Activated naive CD8-positive, alpha-beta T cell treated with anti-CD3 and anti-CD28 coated beads, Interleukin-2, amount 50 U/mL, for 24 hours (primary cell): ENCODE measurements around the gene ZRANB2.

Source experiments
- ATAC-seq: fragments of 150-1000 bp; cut with Tn5 transposase; one replicate; pipeline ENCODE4 v1.10.0; 2021
- DNase-seq: peaks from one replicate; pipeline ENCODE4 v3.0.0; 2021
- H3K27ac Mint-ChIP-seq: one replicate; pipeline ENCODE4 v1.8.0; 2021; ENCODE audit warnings: mild to moderate bottlenecking, mixed read lengths
- H3K27me3 Mint-ChIP-seq: one replicate; pipeline ENCODE4 v1.8.0; 2021; ENCODE audit warnings: mixed read lengths
- H3K36me3 Mint-ChIP-seq: one replicate; pipeline ENCODE4 v1.8.0; 2021; ENCODE audit warnings: low read depth, mixed read lengths
- H3K4me1 Mint-ChIP-seq: one replicate; pipeline ENCODE4 v1.8.0; 2021; ENCODE audit warnings: mixed read lengths
- H3K4me3 Mint-ChIP-seq: one replicate; pipeline ENCODE4 v1.8.0; 2021; ENCODE audit warnings: mild to moderate bottlenecking, moderate library complexity, mixed read lengths
- H3K9me3 Mint-ChIP-seq: one replicate; pipeline ENCODE4 v1.8.0; 2021; ENCODE audit warnings: mixed read lengths

ZRANB2 gene

GRCh38 chr1:71086331-71086730 is 5.5 kb upstream of the ZRANB2 start:
- Mint-ChIP-seq H3K27me3 (peaks cover 26% of the 10 kb centered on the region), H3K4me1 (peaks cover 6% of the 10 kb centered on the region), H3K36me3 (no peaks in the 10 kb centered on the region), H3K27ac (no peak overlapping the region), H3K9me3 (no peaks in the 10 kb centered on the region), H3K4me3 (no peak overlapping the region)
- DNase-seq: no peak
- ATAC-seq: no peak

GRCh38 chr1:71083271-71083670 is 2.4 kb upstream of the ZRANB2 start:
- no peak overlapping the region for H3K27ac Mint-ChIP-seq

GRCh38 chr1:71081697-71082080 is 854 bp upstream of the ZRANB2 start:
- peak overlapping the region; percentile 99 for H3K4me3 Mint-ChIP-seq
- H3K9me3 Mint-ChIP-seq: no peaks in the 10 kb centered on the region
- H3K36me3 Mint-ChIP-seq: peaks cover 17% of the 10 kb centered on the region
- ATAC-seq (no peak), DNase-seq (peak; percentile 4)
- H3K27me3 Mint-ChIP-seq: peaks cover 22% of the 10 kb centered on the region
- H3K27ac Mint-ChIP-seq: peak overlapping the region; percentile 97
- peaks cover 26% of the 10 kb centered on the region for H3K4me1 Mint-ChIP-seq

More at GRCh38 chr1:71083271-71083670, 2.4 kb upstream of the ZRANB2 start:
- no peak overlapping the region for H3K4me3 Mint-ChIP-seq
- DNase-seq (no peak), ATAC-seq (no peak)
- H3K27me3 Mint-ChIP-seq: peaks cover 25% of the 10 kb centered on the region
- peaks cover 18% of the 10 kb centered on the region for H3K4me1 Mint-ChIP-seq
- H3K36me3 Mint-ChIP-seq: peaks cover 11% of the 10 kb centered on the region
- H3K9me3 Mint-ChIP-seq: no peaks in the 10 kb centered on the region

GRCh38 chr1:71080230-71080738 is 551 bp downstream of the ZRANB2 start:
- Mint-ChIP-seq H3K4me3 (peak overlapping the region; percentile 99), H3K27me3 (peaks cover 19% of the 10 kb centered on the region), H3K4me1 (peaks cover 31% of the 10 kb centered on the region), H3K27ac (peak overlapping the region; percentile 97), H3K36me3 (peaks cover 30% of the 10 kb centered on the region), H3K9me3 (no peaks in the 10 kb centered on the region)
- DNase-seq (no peak), ATAC-seq (peak; percentile 18)

- Mint-ChIP-seq H3K36me3 (peaks cover 61% of the 10 kb centered on the region), H3K4me3 (no peak overlapping the region), H3K27me3 (no peaks in the 10 kb centered on the region), H3K27ac (peak overlapping the region; percentile 53), H3K9me3 (no peaks in the 10 kb centered on the region), H3K4me1 (peaks cover 37% of the 10 kb centered on the region)
- ATAC-seq (no peak), DNase-seq (no peak)
Measured at GRCh38 chr1:71074681-71075080, 6.2 kb downstream of the ZRANB2 start.

GRCh38 chr1:71072273-71072672 is 8.6 kb downstream of the ZRANB2 start:
- Mint-ChIP-seq H3K27ac (peak overlapping the region; percentile 38), H3K4me1 (peaks cover 23% of the 10 kb centered on the region), H3K36me3 (peaks cover 57% of the 10 kb centered on the region), H3K9me3 (no peaks in the 10 kb centered on the region), H3K27me3 (no peaks in the 10 kb centered on the region), H3K4me3 (no peak overlapping the region)
- ATAC-seq: no peak
- no peak for DNase-seq

GRCh38 chr1:71071720-71072119 is 9.1 kb downstream of the ZRANB2 start:
- H3K27me3 Mint-ChIP-seq: no peaks in the 10 kb centered on the region
- peak overlapping the region; percentile 0 for H3K27ac Mint-ChIP-seq
- no peaks in the 10 kb centered on the region for H3K9me3 Mint-ChIP-seq
- no peak overlapping the region for H3K4me3 Mint-ChIP-seq
- no peak for DNase-seq
- peaks cover 23% of the 10 kb centered on the region for H3K4me1 Mint-ChIP-seq
- ATAC-seq: no peak
- H3K36me3 Mint-ChIP-seq: peaks cover 59% of the 10 kb centered on the region

- H3K4me3 Mint-ChIP-seq: no peak overlapping the region
- H3K9me3 Mint-ChIP-seq: no peaks in the 10 kb centered on the region
- peaks cover 51% of the 10 kb centered on the region for H3K36me3 Mint-ChIP-seq
- no peak for ATAC-seq
- no peak overlapping the region for H3K27ac Mint-ChIP-seq
- no peaks in the 10 kb centered on the region for H3K27me3 Mint-ChIP-seq
- peaks cover 4% of the 10 kb centered on the region for H3K4me1 Mint-ChIP-seq
- DNase-seq: no peak
Measured at GRCh38 chr1:71068325-71069240, 12.3 kb downstream of the ZRANB2 start.

- no peaks in the 10 kb centered on the region for H3K9me3 Mint-ChIP-seq
- no peak overlapping the region for H3K4me3 Mint-ChIP-seq
- no peak for ATAC-seq
- H3K36me3 Mint-ChIP-seq: peaks cover 22% of the 10 kb centered on the region
- no peak for DNase-seq
- peaks cover 2% of the 10 kb centered on the region for H3K27me3 Mint-ChIP-seq
- no peak overlapping the region for H3K27ac Mint-ChIP-seq
- H3K4me1 Mint-ChIP-seq: peaks cover 6% of the 10 kb centered on the region
Measured at GRCh38 chr1:71054791-71055190, 26.0 kb downstream of the ZRANB2 start.

- peaks cover 19% of the 10 kb centered on the region for H3K36me3 Mint-ChIP-seq
- H3K27me3 Mint-ChIP-seq: peaks cover 5% of the 10 kb centered on the region
- H3K27ac Mint-ChIP-seq: no peak overlapping the region
- H3K4me3 Mint-ChIP-seq: no peak overlapping the region
- H3K9me3 Mint-ChIP-seq: no peaks in the 10 kb centered on the region
- DNase-seq (no peak), ATAC-seq (no peak)
- peaks cover 6% of the 10 kb centered on the region for H3K4me1 Mint-ChIP-seq
Measured at GRCh38 chr1:71054281-71054731, 26.5 kb downstream of the ZRANB2 start.

GRCh38 chr1:71053758-71054157 is 27.1 kb downstream of the ZRANB2 start:
- ATAC-seq: no peak
- H3K9me3 Mint-ChIP-seq: no peaks in the 10 kb centered on the region
- peaks cover 6% of the 10 kb centered on the region for H3K4me1 Mint-ChIP-seq
- H3K36me3 Mint-ChIP-seq: peaks cover 14% of the 10 kb centered on the region
- DNase-seq: no peak
- no peak overlapping the region for H3K4me3 Mint-ChIP-seq
- peaks cover 11% of the 10 kb centered on the region for H3K27me3 Mint-ChIP-seq
- no peak overlapping the region for H3K27ac Mint-ChIP-seq

- H3K36me3 Mint-ChIP-seq: peaks cover 11% of the 10 kb centered on the region
- no peak overlapping the region for H3K27ac Mint-ChIP-seq
Measured at GRCh38 chr1:71053146-71053545, 27.7 kb downstream of the ZRANB2 start.

GRCh38 chr1:71049951-71050598 is 30.8 kb downstream of the ZRANB2 start:
- ATAC-seq (peak; percentile 41), DNase-seq (no peak)
- H3K4me3 Mint-ChIP-seq: no peak overlapping the region
- H3K4me1 Mint-ChIP-seq: peaks cover 21% of the 10 kb centered on the region
- H3K27me3 Mint-ChIP-seq: peaks cover 40% of the 10 kb centered on the region
- H3K36me3 Mint-ChIP-seq: no peaks in the 10 kb centered on the region
- no peaks in the 10 kb centered on the region for H3K9me3 Mint-ChIP-seq
- no peak overlapping the region for H3K27ac Mint-ChIP-seq

More at GRCh38 chr1:71053146-71053545, 27.7 kb downstream of the ZRANB2 start:
- Mint-ChIP-seq H3K27me3 (peaks cover 17% of the 10 kb centered on the region), H3K4me1 (peaks cover 7% of the 10 kb centered on the region), H3K9me3 (no peaks in the 10 kb centered on the region), H3K4me3 (no peak overlapping the region)
- DNase-seq (no peak), ATAC-seq (no peak)

- ATAC-seq (peak; percentile 57), DNase-seq (peak; percentile 54)
- H3K27ac Mint-ChIP-seq: no peak within 1 kb of the TSS
- H3K27me3 Mint-ChIP-seq: peaks cover 46% of the 10 kb centered on the region
- H3K36me3 Mint-ChIP-seq: no peaks in the 10 kb centered on the region
- H3K9me3 Mint-ChIP-seq: no peaks in the 10 kb centered on the region
- H3K4me3 Mint-ChIP-seq: peak within 1 kb of the TSS; percentile 67
- peaks cover 17% of the 10 kb centered on the region for H3K4me1 Mint-ChIP-seq
Measured at GRCh38 chr1:71047635-71048607, 32.9 kb downstream of the ZRANB2 start, which contains the start of gene PTGER3. TSS of gene PTGER3 (minus strand) at chr1:71047816. CDS start at chr1:71047577, 239 bp downstream.
